GM21717 (cell line): ENCODE results near the gene LRP1B.

Experiments
- ATAC-seq: cut with Tn5 transposase; IDR thresholded peaks from one replicate; pipeline ENCODE4 v1.9.1; 2021; ENCODE audit warnings: mild to moderate bottlenecking, moderate library complexity; ENCODE audit not compliant: unreplicated experiment

The LRP1B gene

DNA sequence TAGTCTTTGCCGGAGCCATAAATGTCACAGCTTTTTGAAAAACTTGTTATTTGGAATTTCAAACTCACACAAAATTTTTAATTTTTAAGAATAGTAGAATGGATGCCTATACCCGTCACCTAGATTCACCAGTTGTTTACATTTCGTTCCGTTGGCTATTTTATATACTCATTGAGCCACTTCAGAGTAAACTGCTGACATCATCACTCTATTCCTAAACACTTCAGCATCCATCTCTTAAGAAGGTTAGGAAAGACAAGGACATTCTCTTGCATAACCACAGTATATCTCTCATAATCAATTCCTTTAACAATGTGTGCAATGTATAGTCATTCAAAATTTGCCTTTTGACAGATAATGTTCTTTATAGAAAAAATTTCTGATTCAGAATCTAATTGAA is 1065.8 kb downstream of the LRP1B start:
- no peak for ATAC-seq

- ATAC-seq, result no peak
Observed at GRCh38 chr2:141063406-141063805, 1067.4 kb downstream of the LRP1B start.

GRCh38 chr2:141062443-141062842 is 1068.4 kb downstream of the LRP1B start:
- ATAC-seq, result no peak

DNA sequence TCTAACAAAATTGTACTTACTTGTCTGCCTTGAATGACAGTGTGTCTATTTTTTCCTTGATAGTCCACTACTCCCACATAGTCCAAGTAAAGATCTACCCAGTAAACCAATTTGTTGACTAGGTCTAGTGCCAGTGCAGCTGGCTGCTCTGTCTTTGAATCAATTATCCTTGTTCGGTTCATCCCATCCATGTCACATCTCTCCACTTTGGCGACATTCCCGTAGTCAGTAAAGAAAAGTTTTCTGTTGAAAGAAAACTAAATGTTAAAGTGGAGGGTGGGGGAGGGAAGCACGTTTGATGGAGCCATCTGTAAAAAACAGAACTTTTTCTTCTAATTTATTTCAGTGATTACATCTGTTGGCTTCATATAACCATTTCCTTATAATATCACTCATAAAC is 1068.8 kb downstream of the LRP1B start:
- ATAC-seq, result no peak

DNA sequence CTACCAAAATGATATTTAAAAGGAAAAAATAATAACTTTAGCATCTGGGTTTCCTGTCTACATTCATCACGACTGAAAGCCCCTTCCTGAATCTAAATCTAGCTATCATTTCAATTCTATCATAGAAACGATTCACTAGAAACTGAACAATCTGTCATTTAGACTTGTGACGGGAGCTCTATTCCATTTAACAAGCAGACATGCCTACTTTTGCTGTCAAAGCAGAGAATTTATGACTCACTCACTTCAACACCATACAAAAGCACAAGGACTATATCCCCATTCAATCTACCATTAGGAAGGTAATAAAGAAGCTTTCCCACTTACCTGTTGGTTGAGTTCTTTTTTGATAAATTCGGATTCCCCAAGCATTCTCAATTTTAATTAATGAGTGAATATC is 1072.3 kb downstream of the LRP1B start:
- ATAC-seq, result no peak

DNA sequence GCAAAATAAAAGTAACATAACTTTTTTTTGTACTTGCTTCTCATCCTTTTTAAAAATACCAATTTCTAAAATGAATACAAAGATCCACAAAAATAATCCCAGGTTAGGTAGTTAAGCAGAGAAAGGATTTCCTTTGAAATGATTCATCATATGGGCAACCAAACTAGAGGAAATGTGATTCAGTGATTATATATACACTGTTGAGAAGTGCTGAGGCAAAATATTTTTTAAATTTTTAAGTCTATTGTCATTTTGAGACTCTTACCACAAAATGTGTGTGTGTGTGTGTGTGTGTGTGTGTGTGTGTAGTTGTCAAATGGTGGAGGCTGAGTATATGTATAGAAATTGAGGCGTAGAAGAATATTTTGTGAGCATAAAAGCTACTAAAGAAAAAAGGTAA is 1075.3 kb downstream of the LRP1B start:
- no peak for ATAC-seq

- no peak for ATAC-seq
Observed at GRCh38 chr2:141048951-141049350, 1081.9 kb downstream of the LRP1B start.

- ATAC-seq, result no peak
Observed at GRCh38 chr2:141041281-141041680, 1089.5 kb downstream of the LRP1B start.

GRCh38 chr2:141038341-141038740 is 1092.5 kb downstream of the LRP1B start:
- no peak for ATAC-seq

- no peak for ATAC-seq
Observed at GRCh38 chr2:141037361-141037760, 1093.5 kb downstream of the LRP1B start.

DNA sequence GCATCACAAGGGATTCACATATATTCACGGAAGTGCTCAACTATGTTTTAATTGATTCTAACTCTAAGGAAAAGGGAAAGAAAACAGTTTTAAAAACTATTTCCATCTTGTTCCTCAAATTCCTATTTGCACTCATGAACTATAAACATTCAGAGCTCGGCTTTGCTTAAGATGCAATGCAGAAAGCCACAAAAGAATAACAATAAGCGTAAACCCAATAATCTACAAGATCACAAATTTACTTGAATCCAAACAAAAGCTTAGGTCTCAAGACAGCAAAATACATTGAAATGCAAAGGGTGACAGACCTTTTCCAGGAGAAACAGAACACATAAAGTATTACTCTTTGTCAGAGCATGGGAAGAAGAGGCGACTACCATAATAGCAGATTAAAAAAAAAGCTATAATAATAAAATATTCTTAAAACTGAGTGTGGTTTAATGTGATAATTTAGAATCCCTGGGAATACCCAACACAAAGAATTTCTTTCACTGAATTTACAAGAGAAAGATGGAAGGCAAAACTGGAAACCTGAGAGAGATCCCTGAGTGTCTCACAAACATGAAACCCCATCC is 1094.9 kb downstream of the LRP1B start:
- no peak for ATAC-seq

DNA sequence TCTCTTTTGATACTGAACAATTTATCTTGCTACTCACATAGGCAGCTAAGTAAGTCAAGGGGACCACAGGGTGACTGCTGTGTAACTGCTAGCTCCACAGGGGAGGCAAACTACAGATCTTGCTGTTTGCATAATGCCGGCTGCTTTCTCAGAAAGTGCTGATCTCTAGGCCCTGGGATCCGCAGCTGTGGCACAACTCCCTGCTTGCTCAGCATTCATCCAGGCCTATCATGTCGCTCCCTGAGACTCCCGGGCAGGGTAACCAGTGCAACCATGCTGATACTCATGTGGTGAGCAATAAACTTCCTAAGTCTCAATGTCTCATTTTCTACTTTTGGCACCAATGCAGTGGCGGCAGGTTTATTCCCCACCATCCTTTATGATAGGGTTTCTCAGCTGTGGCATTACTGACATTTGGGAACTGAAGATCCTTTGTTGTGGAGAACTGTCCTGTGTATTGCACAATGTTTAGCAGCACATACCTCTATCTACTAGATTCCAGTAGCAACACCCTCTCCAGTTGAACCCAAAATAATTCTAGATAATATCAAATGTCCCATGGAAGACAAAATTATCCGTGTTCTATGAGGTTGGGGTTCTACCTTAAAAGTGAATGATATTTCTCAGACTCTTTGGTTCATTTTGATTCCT is 1101.3 kb downstream of the LRP1B start:
- no peak for ATAC-seq

- ATAC-seq, result no peak
Observed at GRCh38 chr2:141027221-141027620, 1103.6 kb downstream of the LRP1B start.

- no peak for ATAC-seq
Observed at GRCh38 chr2:141021611-141022010, 1109.2 kb downstream of the LRP1B start.

GRCh38 chr2:141021109-141021508 is 1109.7 kb downstream of the LRP1B start:
- ATAC-seq, result no peak

DNA sequence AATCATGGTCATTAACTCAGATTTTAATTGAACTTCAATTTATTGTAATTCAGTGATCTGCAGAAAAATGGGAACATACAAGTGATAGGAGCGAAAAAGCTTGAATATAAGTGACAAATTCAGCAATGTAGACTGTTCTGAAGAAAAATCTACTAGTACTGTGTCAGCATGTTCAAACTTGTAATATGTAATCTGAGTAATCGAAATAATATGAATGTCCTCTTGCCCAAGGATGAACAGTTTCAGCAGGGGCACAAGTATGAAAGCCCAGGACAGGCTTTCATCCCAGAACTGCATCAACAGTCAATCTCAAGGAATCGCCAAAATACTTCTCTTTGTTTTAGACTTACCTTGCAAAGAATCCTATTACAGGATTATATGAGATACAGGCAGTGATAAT is 1110.5 kb downstream of the LRP1B start:
- no peak for ATAC-seq

GRCh38 chr2:141015341-141016047 is 1115.3 kb downstream of the LRP1B start:
- no peak for ATAC-seq

- ATAC-seq, result no peak
Observed at GRCh38 chr2:141003967-141004657, 1126.7 kb downstream of the LRP1B start.

DNA sequence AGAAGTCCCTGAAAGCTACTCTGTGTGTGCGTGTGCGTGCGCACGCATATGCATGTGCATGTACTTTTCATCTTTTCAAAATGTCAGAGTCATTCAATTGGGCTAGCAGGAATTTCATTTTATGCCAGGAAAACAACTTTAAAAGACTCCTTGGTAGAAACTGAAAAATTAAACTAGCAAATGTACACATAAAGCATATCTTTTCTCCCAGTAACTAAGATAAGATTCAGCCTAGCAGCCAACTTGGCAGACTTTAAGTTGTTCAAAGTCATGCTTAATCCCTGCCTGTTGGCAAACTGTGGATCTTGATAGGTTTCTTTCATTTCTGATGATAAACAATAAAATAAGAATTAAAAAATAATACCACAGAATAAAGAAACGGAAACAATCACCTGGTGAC is 1129.1 kb downstream of the LRP1B start:
- ATAC-seq, result no peak

DNA sequence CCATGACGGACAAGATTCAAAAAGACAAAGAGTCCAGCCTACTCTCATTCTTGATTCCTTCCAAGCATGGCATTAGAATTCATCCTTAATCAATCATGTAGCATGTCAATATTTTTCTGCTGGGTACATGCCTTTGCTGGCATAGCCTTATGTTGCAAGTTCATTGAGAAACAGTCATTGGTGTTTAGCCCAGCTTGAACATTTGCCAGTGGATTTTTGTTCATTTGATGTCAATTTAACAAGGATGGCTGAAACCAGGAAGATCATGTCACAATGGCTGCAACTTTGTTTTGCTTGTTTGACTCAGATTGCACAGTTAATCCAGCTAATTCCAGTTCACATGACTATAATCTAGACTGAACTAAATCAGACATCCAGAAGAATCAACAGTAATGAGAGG is 1132.2 kb downstream of the LRP1B start:
- ATAC-seq, result no peak

GRCh38 chr2:140998017-140998416 is 1132.8 kb downstream of the LRP1B start:
- ATAC-seq, result no peak

DNA sequence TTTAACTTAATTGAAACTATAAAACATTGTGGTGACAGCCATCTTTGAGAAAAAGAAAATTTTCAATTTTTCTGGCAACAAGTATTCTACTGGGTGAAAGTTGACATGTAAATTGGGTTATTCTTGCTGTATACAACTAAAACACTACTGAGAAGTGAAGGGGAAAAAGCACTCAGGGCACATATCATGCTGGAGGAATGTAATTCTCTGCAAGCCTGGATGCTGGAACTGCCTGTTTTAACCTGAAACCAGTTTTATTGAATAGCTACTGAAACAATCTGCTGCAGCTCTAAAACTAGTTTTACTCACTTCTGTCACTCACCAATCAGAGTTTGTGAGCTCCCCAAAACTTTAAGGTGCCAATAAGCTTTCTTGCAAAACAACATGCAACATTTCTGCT is 1136.0 kb downstream of the LRP1B start:
- no peak for ATAC-seq
